CD4-positive, alpha-beta T cell treated with Interleukin-21 for 1 hour (primary cell): Measurements from ENCODE around the gene ROBO4.
A peak's percentile ranks its signal among the peaks of the same experiment; 100 is the strongest.

Experiments
- DNase-seq: peaks from one replicate; pipeline ENCODE4 v3.0.0-alpha.2; 2020

The ROBO4 gene

GRCh38 chr11:124897674-124898262 is at the start of gene ROBO4:
Gene ROBO4, minus strand, starts transcription at chr11:124897865. Its CDS starts 70 bp downstream, at chr11:124897795.
- no peak for DNase-seq

- no peak for DNase-seq
Measured at GRCh38 chr11:124946735-124947141, 49.1 kb upstream of the ROBO4 start.

GRCh38 chr11:124945826-124946225 is 48.2 kb upstream of the ROBO4 start:
- DNase-seq, result no peak

- no peak for DNase-seq
Measured at GRCh38 chr11:124944565-124944964, 46.9 kb upstream of the ROBO4 start.

GRCh38 chr11:124943741-124944140 is 46.1 kb upstream of the ROBO4 start:
- no peak for DNase-seq

GRCh38 chr11:124943254-124943616 is 45.6 kb upstream of the ROBO4 start:
- DNase-seq, result no peak

GRCh38 chr11:124942466-124943253 is 45.0 kb upstream of the ROBO4 start:
- DNase-seq, result no peak

- DNase-seq, result no peak
Measured at GRCh38 chr11:124941703-124942102, 44.0 kb upstream of the ROBO4 start.

- DNase-seq, result no peak
Measured at GRCh38 chr11:124938970-124939369, 41.3 kb upstream of the ROBO4 start.

- no peak for DNase-seq
Measured at GRCh38 chr11:124938206-124938765, 40.6 kb upstream of the ROBO4 start.

GRCh38 chr11:124937336-124937935 is 39.8 kb upstream of the ROBO4 start:
- no peak for DNase-seq

GRCh38 chr11:124935548-124936514 is 38.2 kb upstream of the ROBO4 start, which contains the start of gene HEPACAM:
Gene HEPACAM, minus strand, starts transcription at chr11:124936047. Its CDS starts 41 bp downstream, at chr11:124936006.
- DNase-seq, result no peak

- DNase-seq, result no peak
Measured at GRCh38 chr11:124934862-124935547, 37.3 kb upstream of the ROBO4 start.

GRCh38 chr11:124930799-124931198 is 33.1 kb upstream of the ROBO4 start:
- DNase-seq, result no peak

GRCh38 chr11:124928942-124929665 is 31.4 kb upstream of the ROBO4 start:
- no peak for DNase-seq

- DNase-seq, result peak; percentile 14
Measured at GRCh38 chr11:124923296-124923695, 25.6 kb upstream of the ROBO4 start.

- no peak for DNase-seq
Measured at GRCh38 chr11:124922831-124923230, 25.2 kb upstream of the ROBO4 start.

GRCh38 chr11:124920870-124921609 is 23.4 kb upstream of the ROBO4 start:
- DNase-seq, result peak; percentile 85

- DNase-seq, result no peak
Measured at GRCh38 chr11:124920356-124920755, 22.7 kb upstream of the ROBO4 start.

GRCh38 chr11:124919898-124920297 is 22.2 kb upstream of the ROBO4 start:
- no peak for DNase-seq
